HCT116 (cell line): ENCODE data around the gene SFXN5. TPM values are rescaled to one million over a fixed set of nuclear protein-coding genes. Genes with fewer than 3 reads are reported as not detected.

Experiments used
- ATAC-seq: fragments of 200-7000 bp; cut with Tn5 transposase; 2 replicates; pipeline ENCODE4 v1.9.1; 2020; ENCODE audit warnings: mild to moderate bottlenecking, moderate library complexity
- BruUV-seq: library from RNA; stranded (reverse); fragments of 400-500 nt; replicated peaks from 2 replicates; lab custom pipeline; 2021; lab: Mats Ljungman, UMichigan
- CTCF ChIA-PET: fragments of 300-600 bp; sonication (Branson Sonifier 250); formaldehyde crosslinking; loops from one replicate; lab custom pipeline; 2021; ENCODE audit warnings: antibody characterized with exemption; lab: Charles Lee
- POLR2A ChIA-PET: fragments of 300-600, 350-600 bp; sonication (Branson Sonifier 250); formaldehyde crosslinking; loops from one replicate; lab custom pipeline; 2021; ENCODE audit warnings: antibody characterized with exemption; lab: Charles Lee
- RAD21 ChIA-PET, 2 experiments: fragments of 300-600 bp; sonication (Branson Sonifier 250); formaldehyde crosslinking; loops; one replicate each; lab custom pipeline; 2023; ENCODE audit warnings: low total read pairs in 2 of 2; ENCODE audit not compliant: uncharacterized antibody in 2 of 2, unreplicated experiment in 2 of 2, low non-redundant PET in 1 of 2; lab: Charles Lee
- DNase-seq: peaks from one replicate; pipeline ENCODE4 v3.0.0-alpha.2; 2010; ENCODE audit warnings: low read depth, low spot score
- H2AFZ ChIP-seq: fragments of 200-600 bp; shearing (Covaris generic), sonication (generic); 2 replicates; pipeline ENCODE4 v1.6.1; 2017; ENCODE audit warnings: low read depth, mixed run types, mixed read lengths, antibody characterized with exemption, low read length; ENCODE audit not compliant: poor library complexity, severe bottlenecking
- H3K27ac ChIP-seq: 2 replicates; pipeline ENCODE4 v1.5.1; 2012; ENCODE audit warnings: low read depth, low read length
- H3K27me3 ChIP-seq: fragments of 200-600 bp; sonication (generic); 2 replicates; pipeline ENCODE4 v1.6.1; 2016; ENCODE audit warnings: mixed run types, low read length, mixed read lengths; ENCODE audit not compliant: insufficient read depth
- H3K36me3 ChIP-seq, 2 experiments: fragments of 200-500 bp in 1 of 2; fragments of 200-600 bp in 1 of 2; sonication (Bioruptor generic) in 1 of 2; sonication (generic) in 1 of 2; 2 replicates each; pipeline versions ENCODE4 v1.5.1 to v1.6.1; 2014 to 2016; ENCODE audit warnings: low read length in 2 of 2, inconsistent platforms in 1 of 2, mixed read lengths in 1 of 2, mixed run types in 1 of 2; ENCODE audit not compliant: insufficient read depth in 2 of 2, control insufficient read depth in 1 of 2
- H3K4me1 ChIP-seq, 2 experiments: fragments of 200-600 bp in 1 of 2; sonication (generic) in 1 of 2; 2 replicates each; pipeline versions ENCODE4 v1.5.1 to v1.6.1; 2012 to 2017; ENCODE audit warnings: low read length in 2 of 2, inconsistent platforms in 1 of 2, mild to moderate bottlenecking in 1 of 2, mixed read lengths in 1 of 2, mixed run types in 1 of 2, moderate library complexity in 1 of 2; ENCODE audit not compliant: insufficient read depth in 2 of 2, control insufficient read depth in 1 of 2
- H3K4me2 ChIP-seq: fragments of 200-600 bp; sonication (generic); 2 replicates; pipeline ENCODE4 v1.6.1; 2017; ENCODE audit warnings: mixed run types, low read length, mixed read lengths
- H3K4me3 ChIP-seq, 2 experiments: fragments of 200-600 bp in 1 of 2; sonication (generic) in 1 of 2; replicated peaks in 1 of 2; 2 replicates each; pipeline ENCODE4 v1.5.1; 2011 to 2016; ENCODE audit warnings: low read length in 2 of 2, control low read depth in 1 of 2, low read depth in 1 of 2, mild to moderate bottlenecking in 1 of 2, mixed read lengths in 1 of 2, mixed run types in 1 of 2
- H3K79me2 ChIP-seq: fragments of 200-600 bp; sonication (generic); 2 replicates; pipeline ENCODE4 v1.6.1; 2017; ENCODE audit warnings: mild to moderate bottlenecking, mixed run types, low read length, moderate library complexity, mixed read lengths; ENCODE audit not compliant: insufficient read depth
- H3K9ac ChIP-seq: fragments of 200-600 bp; sonication (generic); 2 replicates; pipeline ENCODE4 v1.6.1; 2016; ENCODE audit warnings: low read length, mixed read lengths
- H3K9me2 ChIP-seq: fragments of 200-600 bp; sonication (generic), shearing (Covaris generic); 2 replicates; pipeline ENCODE4 v1.6.1; 2017; ENCODE audit warnings: mixed run types, mild to moderate bottlenecking, moderate library complexity; ENCODE audit not compliant: insufficient read depth
- H3K9me3 ChIP-seq, 2 experiments: fragments of 200-500 bp in 1 of 2; fragments of 200-600 bp in 1 of 2; sonication (Bioruptor generic) in 1 of 2; sonication (generic) in 1 of 2; 2 replicates each; pipeline ENCODE4 v1.6.1; 2014 to 2017; ENCODE audit warnings: low read length in 2 of 2, mixed read lengths in 2 of 2, inconsistent platforms in 1 of 2, low read depth in 1 of 2, mild to moderate bottlenecking in 1 of 2, mixed run types in 1 of 2, moderate library complexity in 1 of 2; ENCODE audit not compliant: control insufficient read depth in 1 of 2, insufficient read depth in 1 of 2
- H4K20me1 ChIP-seq: fragments of 200-600 bp; sonication (generic), shearing (Covaris generic); 2 replicates; pipeline ENCODE4 v1.6.1; 2017; ENCODE audit warnings: mixed run types, mild to moderate bottlenecking, moderate library complexity; ENCODE audit not compliant: insufficient read depth
- CBX3 ChIP-seq: IDR thresholded peaks from 2 replicates; pipeline ENCODE4 v1.6.1; 2012; ENCODE audit warnings: low read depth
- EGR1 ChIP-seq: IDR thresholded peaks from 2 replicates; pipeline ENCODE4 v1.6.1; 2012; ENCODE audit warnings: low read depth
- ELF1 ChIP-seq: IDR thresholded peaks from 2 replicates; pipeline ENCODE4 v1.6.1; 2012; ENCODE audit warnings: low read depth, borderline replicate concordance
- EZH2phosphoT487 ChIP-seq: fragments of 200-600 bp; IDR thresholded peaks from 2 replicates; pipeline ENCODE4 v1.6.1; 2018; ENCODE audit warnings: antibody characterized with exemption, borderline replicate concordance
- POLR2A ChIP-seq: IDR thresholded peaks from 2 replicates; pipeline ENCODE4 v1.7.0; 2011; ENCODE audit warnings: borderline replicate concordance; ENCODE audit not compliant: insufficient read depth, insufficient read length; ENCODE audit errors: extremely low read depth
- POLR2AphosphoS5 ChIP-seq: IDR thresholded peaks from 2 replicates; pipeline ENCODE4 v1.6.1; 2011; ENCODE audit warnings: mild to moderate bottlenecking, low read depth, low read length, moderate library complexity
- SIN3A ChIP-seq: IDR thresholded peaks from 2 replicates; pipeline ENCODE4 v1.6.1; 2012; ENCODE audit warnings: low read depth
- SP1 ChIP-seq: IDR thresholded peaks from 2 replicates; pipeline ENCODE4 v1.6.1; 2012; ENCODE audit warnings: low read depth
- SRF ChIP-seq: IDR thresholded peaks from 2 replicates; pipeline ENCODE4 v1.6.1; 2012; ENCODE audit warnings: low read depth
- TCF7L2 ChIP-seq: IDR thresholded peaks from 2 replicates; pipeline ENCODE4 v1.7.0; 2011; ENCODE audit warnings: borderline replicate concordance, inconsistent platforms; ENCODE audit not compliant: insufficient read depth, insufficient read length; ENCODE audit errors: extremely low read depth
- YY1 ChIP-seq: IDR thresholded peaks from 2 replicates; pipeline ENCODE4 v1.6.1; 2011; ENCODE audit warnings: low read length, low read depth, moderate library complexity, mild to moderate bottlenecking; ENCODE audit not compliant: insufficient replicate concordance; ENCODE audit errors: extremely low read depth
- ZNF274 ChIP-seq: fragments of 200-500 bp; sonication (Bioruptor generic); IDR thresholded peaks from 2 replicates; pipeline ENCODE4 v1.6.1; 2014; ENCODE audit warnings: mild to moderate bottlenecking, low read depth, low read length, inconsistent platforms
- intact Hi-C: fragments of 100-400 bp; cut with micrococcal nuclease; formaldehyde crosslinking; loops from 2 replicates; pipeline ENCODE4 v1.10.0; 2022
- total RNA-seq: library from RNA; stranded (reverse); gene quantifications from one replicate; pipeline ENCODE4 v1.2.1, GENCODE V29; 2021; ENCODE audit not compliant: unreplicated experiment
- TF ChIP-seq, protein P1 (sequence below): IDR thresholded peaks from 2 replicates; pipeline ENCODE4 v1.6.1; 2012
- TF ChIP-seq, protein P2 (sequence below): IDR thresholded peaks from 2 replicates; pipeline ENCODE4 v1.6.1; 2012
- TF ChIP-seq, protein P3 (sequence below): IDR thresholded peaks from 2 replicates; pipeline ENCODE4 v1.6.1; 2011; ENCODE audit warnings: mild to moderate bottlenecking, low read length, moderate library complexity; ENCODE audit not compliant: insufficient replicate concordance; ENCODE audit errors: extremely low read depth

SFXN5 gene
- total RNA-seq, 1 experiment from 2014 or later: 10.0 TPM

DNA sequence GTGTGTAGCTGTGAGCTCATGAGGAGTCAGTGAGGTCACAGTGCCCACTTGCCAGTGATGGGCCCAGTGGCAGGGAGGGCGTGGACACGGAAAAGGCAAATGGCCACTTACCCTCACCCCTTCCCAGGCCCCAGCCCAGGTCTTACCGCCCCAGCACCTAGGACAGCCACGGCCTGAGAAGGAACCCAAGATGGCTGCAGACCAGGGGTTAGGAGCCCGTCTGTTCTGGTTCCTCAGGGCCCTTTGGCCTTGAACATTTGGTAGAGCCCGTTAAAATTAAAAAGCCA, 80.1 kb downstream of the SFXN5 start:
- CTCF ChIA-PET: interaction anchor here (1.1 to 1.7 kb wide), 6 partner anchors 9 to 221 kb away, joined by 3 to 10 read pairs (median 4); no protein-coding TSS in a partner anchor
- Histone ChIP-seq H3K79me2 (no peaks in the 10 kb centered on the region), H3K36me3 (no peaks in the 10 kb centered on the region), H3K27me3 (no peaks in the 10 kb centered on the region), H3K4me2 (no peak overlapping the region), H4K20me1 (no peaks in the 10 kb centered on the region), H3K9ac (no peak overlapping the region), H3K4me3 (no peak overlapping the region), H3K27ac (no peak overlapping the region), H3K9me2 (no peaks in the 10 kb centered on the region), H3K4me1 (no peaks in the 10 kb centered on the region), H2AFZ (no peak overlapping the region), H3K9me3 (no peaks in the 10 kb centered on the region)
- BruUV-seq: no TSS peak
- intact Hi-C loops: loop anchor here (5.0 kb wide), 1 partner anchor 81 kb away; the partner anchor contains the start of gene SFXN5
- POLR2A ChIA-PET: no interaction called here
- TF ChIP-seq CBX3: no peak
- TF ChIP-seq EGR1: no peak
- no peak for TF ChIP-seq SIN3A
- no peak for DNase-seq
- no peak for ATAC-seq
- RAD21 ChIA-PET: no interaction called here

DNA sequence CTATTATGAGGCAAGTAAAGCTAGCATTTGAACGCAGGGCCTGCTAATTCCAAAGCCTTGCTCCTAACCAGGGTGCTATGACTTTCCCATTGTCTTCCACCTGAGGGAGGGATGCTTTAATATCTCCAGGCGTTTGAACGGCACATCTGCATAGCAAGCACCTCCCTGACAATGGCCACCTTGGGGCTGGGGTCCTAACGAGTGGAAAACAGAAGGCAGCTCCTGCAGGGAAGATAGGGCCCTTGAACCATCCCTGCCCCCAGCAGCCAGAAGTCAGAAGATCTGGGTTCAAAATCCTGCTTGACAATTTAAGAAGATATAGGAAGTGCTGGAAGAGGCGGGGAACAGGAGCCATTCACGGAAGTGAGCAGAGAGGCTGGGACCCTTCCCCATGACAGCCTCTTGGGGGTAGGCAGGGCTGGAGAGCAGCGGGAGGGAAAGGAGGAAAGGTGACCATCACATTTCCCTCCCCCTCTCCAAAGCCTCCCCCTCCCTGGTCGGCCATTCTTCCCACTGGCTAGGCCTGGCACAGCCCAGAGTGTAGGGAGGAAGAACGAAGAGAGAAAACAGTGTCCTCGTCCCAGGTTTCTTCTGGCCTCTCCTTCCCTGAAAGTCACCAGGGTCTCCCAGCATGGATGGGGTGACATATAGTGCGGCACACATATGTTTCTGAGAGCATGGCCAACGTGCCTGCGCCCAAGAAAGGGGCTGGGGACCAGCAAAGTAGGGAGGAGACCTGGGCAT, 80.6 kb downstream of the SFXN5 start:
- no peaks in the 10 kb centered on the region for H3K27me3 ChIP-seq
- no peaks in the 10 kb centered on the region for H3K9me2 ChIP-seq
- POLR2A ChIA-PET: no interaction called here
- H3K4me1 ChIP-seq: no peaks in the 10 kb centered on the region
- no peak overlapping the region for H3K4me3 ChIP-seq
- H3K79me2 ChIP-seq: no peaks in the 10 kb centered on the region
- CTCF ChIA-PET: interaction anchor here (1.1 to 1.7 kb wide), 5 partner anchors 9 to 187 kb away, joined by 4 to 10 read pairs (median 5); no protein-coding TSS in a partner anchor
- no peak for ATAC-seq
- H3K27ac ChIP-seq: no peak overlapping the region
- H3K9ac ChIP-seq: no peak overlapping the region
- no peak overlapping the region for H2AFZ ChIP-seq
- no peaks in the 10 kb centered on the region for H3K36me3 ChIP-seq
- no TSS peak for BruUV-seq
- H4K20me1 ChIP-seq: no peaks in the 10 kb centered on the region
- DNase-seq: no peak
- RAD21 ChIA-PET: no interaction called here
- intact Hi-C loops: loop anchor here (5.0 kb wide), 1 partner anchor 81 kb away; the partner anchor contains the start of gene SFXN5
- H3K9me3 ChIP-seq: no peaks in the 10 kb centered on the region
- no peak overlapping the region for H3K4me2 ChIP-seq
- TF ChIP-seq, protein P1, sequence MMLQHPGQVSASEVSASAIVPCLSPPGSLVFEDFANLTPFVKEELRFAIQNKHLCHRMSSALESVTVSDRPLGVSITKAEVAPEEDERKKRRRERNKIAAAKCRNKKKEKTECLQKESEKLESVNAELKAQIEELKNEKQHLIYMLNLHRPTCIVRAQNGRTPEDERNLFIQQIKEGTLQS: no peak
- TF ChIP-seq SIN3A: no peak
- TF ChIP-seq, protein P2, sequence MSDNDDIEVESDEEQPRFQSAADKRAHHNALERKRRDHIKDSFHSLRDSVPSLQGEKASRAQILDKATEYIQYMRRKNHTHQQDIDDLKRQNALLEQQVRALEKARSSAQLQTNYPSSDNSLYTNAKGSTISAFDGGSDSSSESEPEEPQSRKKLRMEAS: no peak
- TF ChIP-seq EZH2phosphoT487: no peak
- no peak for TF ChIP-seq POLR2A
- no peak for TF ChIP-seq SRF
- TF ChIP-seq, protein P3, sequence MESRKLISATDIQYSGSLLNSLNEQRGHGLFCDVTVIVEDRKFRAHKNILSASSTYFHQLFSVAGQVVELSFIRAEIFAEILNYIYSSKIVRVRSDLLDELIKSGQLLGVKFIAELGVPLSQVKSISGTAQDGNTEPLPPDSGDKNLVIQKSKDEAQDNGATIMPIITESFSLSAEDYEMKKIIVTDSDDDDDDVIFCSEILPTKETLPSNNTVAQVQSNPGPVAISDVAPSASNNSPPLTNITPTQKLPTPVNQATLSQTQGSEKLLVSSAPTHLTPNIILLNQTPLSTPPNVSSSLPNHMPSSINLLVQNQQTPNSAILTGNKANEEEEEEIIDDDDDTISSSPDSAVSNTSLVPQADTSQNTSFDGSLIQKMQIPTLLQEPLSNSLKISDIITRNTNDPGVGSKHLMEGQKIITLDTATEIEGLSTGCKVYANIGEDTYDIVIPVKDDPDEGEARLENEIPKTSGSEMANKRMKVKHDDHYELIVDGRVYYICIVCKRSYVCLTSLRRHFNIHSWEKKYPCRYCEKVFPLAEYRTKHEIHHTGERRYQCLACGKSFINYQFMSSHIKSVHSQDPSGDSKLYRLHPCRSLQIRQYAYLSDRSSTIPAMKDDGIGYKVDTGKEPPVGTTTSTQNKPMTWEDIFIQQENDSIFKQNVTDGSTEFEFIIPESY: no peak
- TF ChIP-seq ZNF274: no peak
- TF ChIP-seq EGR1: no peak
- TF ChIP-seq POLR2AphosphoS5: no peak
- no peak for TF ChIP-seq YY1
- TF ChIP-seq ELF1: no peak
- no peak for TF ChIP-seq SP1
- no peak for TF ChIP-seq TCF7L2
